ENCODE measurements around the gene IGF2BP1.

DNA sequence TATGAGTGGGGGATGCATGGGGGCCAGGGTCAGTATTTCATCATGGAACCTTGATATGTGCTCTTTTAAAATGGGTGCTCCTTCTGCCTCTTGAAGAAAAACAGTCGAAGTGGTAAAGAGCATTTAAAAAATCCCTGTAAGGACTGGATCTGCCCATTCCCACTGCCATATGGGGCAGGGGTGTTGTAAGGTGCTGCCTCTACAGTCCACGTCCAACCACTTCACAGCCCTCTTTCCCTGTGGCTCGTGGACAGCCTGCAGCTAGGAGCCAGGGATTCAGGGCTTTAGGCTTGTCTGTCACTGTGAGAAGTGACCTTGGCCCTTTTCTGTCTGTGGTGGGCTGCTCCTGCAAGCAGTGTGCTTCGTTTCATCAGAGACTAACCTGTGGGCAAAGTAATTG, 44.3 kb downstream of the IGF2BP1 start:
- TF ChIP-seq, protein P1, sequence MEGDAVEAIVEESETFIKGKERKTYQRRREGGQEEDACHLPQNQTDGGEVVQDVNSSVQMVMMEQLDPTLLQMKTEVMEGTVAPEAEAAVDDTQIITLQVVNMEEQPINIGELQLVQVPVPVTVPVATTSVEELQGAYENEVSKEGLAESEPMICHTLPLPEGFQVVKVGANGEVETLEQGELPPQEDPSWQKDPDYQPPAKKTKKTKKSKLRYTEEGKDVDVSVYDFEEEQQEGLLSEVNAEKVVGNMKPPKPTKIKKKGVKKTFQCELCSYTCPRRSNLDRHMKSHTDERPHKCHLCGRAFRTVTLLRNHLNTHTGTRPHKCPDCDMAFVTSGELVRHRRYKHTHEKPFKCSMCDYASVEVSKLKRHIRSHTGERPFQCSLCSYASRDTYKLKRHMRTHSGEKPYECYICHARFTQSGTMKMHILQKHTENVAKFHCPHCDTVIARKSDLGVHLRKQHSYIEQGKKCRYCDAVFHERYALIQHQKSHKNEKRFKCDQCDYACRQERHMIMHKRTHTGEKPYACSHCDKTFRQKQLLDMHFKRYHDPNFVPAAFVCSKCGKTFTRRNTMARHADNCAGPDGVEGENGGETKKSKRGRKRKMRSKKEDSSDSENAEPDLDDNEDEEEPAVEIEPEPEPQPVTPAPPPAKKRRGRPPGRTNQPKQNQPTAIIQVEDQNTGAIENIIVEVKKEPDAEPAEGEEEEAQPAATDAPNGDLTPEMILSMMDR (IDR thresholded peaks at IDR 0.05; ENCODE audit: low read length), result no peak
- TF ChIP-seq EZH2 (optimal IDR thresholded peaks at IDR 0.05; ENCODE audit: low read depth, low read length), result no peak
